Stimulated activated CD8-positive, alpha-beta memory T cell treated with anti-CD3 and anti-CD28 coated beads, Interleukin-7, amount 100 ng/mL, for 48 hours (primary cell): ENCODE measurements around the gene UNKL.
A peak's percentile ranks its signal among the peaks of the same experiment; 100 is the strongest.

Experiments used
- DNase-seq, 2 donors: peaks; one replicate each; pipeline ENCODE4 v3.0.0-alpha.2; 2020; ENCODE audit warnings: low read depth in 1 of 2; ENCODE audit errors: extremely low read depth in 1 of 2

The UNKL gene

GRCh38 chr16:1407753-1408152 is 6.8 kb downstream of the UNKL start:
- no peak for DNase-seq

- no peak for DNase-seq
Measured at GRCh38 chr16:1403733-1404132, 10.8 kb downstream of the UNKL start.

GRCh38 chr16:1403036-1403435 is 11.5 kb downstream of the UNKL start:
- DNase-seq: no peak

- no peak for DNase-seq
Measured at GRCh38 chr16:1401758-1402154, 12.7 kb downstream of the UNKL start.

- no peak for DNase-seq
Measured at GRCh38 chr16:1401061-1401757, 13.3 kb downstream of the UNKL start.

- no peak for DNase-seq
Measured at GRCh38 chr16:1398826-1399581, 15.5 kb downstream of the UNKL start.

GRCh38 chr16:1398351-1398750 is 16.2 kb downstream of the UNKL start:
- DNase-seq: no peak

GRCh38 chr16:1397779-1398178 is 16.7 kb downstream of the UNKL start:
- no peak for DNase-seq

- no peak for DNase-seq
Measured at GRCh38 chr16:1395444-1396031, 19.0 kb downstream of the UNKL start.

GRCh38 chr16:1394367-1394951 is 20.0 kb downstream of the UNKL start:
- DNase-seq: no peak

GRCh38 chr16:1393613-1394176 is 20.8 kb downstream of the UNKL start:
- DNase-seq: no peak

- no peak for DNase-seq
Measured at GRCh38 chr16:1392826-1393225, 21.7 kb downstream of the UNKL start.

- no peak for DNase-seq
Measured at GRCh38 chr16:1390239-1390779, 24.2 kb downstream of the UNKL start.

- no peak for DNase-seq
Measured at GRCh38 chr16:1389762-1390161, 24.7 kb downstream of the UNKL start.

GRCh38 chr16:1387331-1387730 is 27.2 kb downstream of the UNKL start:
- DNase-seq: no peak

GRCh38 chr16:1385232-1385631 is 29.3 kb downstream of the UNKL start:
- DNase-seq: no peak

- no peak for DNase-seq
Measured at GRCh38 chr16:1383556-1383955, 30.9 kb downstream of the UNKL start.

GRCh38 chr16:1381612-1382406 is 32.7 kb downstream of the UNKL start:
- DNase-seq: no peak

- DNase-seq: no peak
Measured at GRCh38 chr16:1380195-1380594, 34.3 kb downstream of the UNKL start.

GRCh38 chr16:1379304-1380076 is 35.0 kb downstream of the UNKL start:
- peak; percentile 28 to 43 for DNase-seq
